Hypothalamus (tissue), 51 donors: ENCODE measurements around the gene CTSV.
"Not testable (repeated sequence)": the region's sequence is repeated elsewhere in the genome, so short reads cannot be mapped to it uniquely, and the experiment has no call there.

Source experiments
- DNase-seq, 51 donors: peaks; one replicate each; lab custom pipeline; 2025; lab: John Stamatoyannopoulos, UW

The CTSV gene

GRCh38 chr9:97045300-97045699 lies 6.4 kb upstream of the CTSV start:
- DNase-seq: no peak

DNA sequence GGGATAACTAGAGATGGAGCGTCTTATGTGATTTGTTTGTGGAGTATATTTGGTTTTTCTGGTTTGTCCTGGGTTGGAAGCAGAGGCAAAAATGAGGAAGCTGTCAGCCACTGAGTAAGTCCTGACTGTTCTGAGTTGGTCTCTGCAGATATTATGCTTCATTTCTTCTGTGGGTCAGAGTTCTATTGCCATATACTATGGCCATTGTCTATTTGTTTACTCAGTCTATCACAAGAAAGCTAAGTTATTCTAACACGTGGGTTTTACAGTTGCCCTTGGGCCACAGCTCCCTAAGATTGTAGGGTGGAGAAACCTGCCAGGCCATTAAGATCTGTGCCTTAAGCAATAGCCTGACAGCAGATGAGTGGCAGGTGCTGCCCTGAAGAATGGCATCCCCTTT lies 3.0 kb upstream of the CTSV start:
- no peak for DNase-seq

GRCh38 chr9:97039514-97039860 lies 545 bp upstream of the CTSV start:
- DNase-seq: peak in 1 of 51 donors; percentile 40

- not testable (repeated sequence) for DNase-seq
Observed at GRCh38 chr9:97023505-97023904, 15.4 kb downstream of the CTSV start.

- DNase-seq: peak in 50 of 51 donors; percentile 9 to 87 (median 64)
Observed at GRCh38 chr9:97013151-97014132, 25.5 kb downstream of the CTSV start.

- DNase-seq: peak in 4 of 51 donors; percentile 0 to 8 (median 2)
Observed at GRCh38 chr9:97012617-97013016, 26.3 kb downstream of the CTSV start.

DNA sequence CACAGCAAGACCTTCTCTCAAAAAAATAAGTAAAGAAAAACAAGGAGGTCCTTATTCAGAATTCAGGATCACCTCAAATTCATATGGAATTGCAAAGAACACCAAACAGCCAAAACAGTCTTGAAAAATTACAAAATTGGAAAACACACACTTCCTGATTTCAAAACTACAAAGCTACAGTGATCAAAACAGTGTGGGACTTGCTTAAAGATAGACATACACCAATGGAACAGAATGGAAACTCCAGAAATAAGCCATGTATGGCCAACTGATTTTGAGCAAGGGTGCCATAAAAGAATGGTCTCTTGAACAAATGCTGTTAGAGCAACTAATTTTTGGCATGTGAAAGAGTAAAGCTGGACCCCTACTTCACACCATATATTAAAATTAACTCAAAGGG lies 36.7 kb downstream of the CTSV start:
- not testable (repeated sequence) for DNase-seq

- not testable (repeated sequence) for DNase-seq
Observed at GRCh38 chr9:97001338-97001737, 37.6 kb downstream of the CTSV start.

- peak in 1 of 51 donors; percentile 1 for DNase-seq
Observed at GRCh38 chr9:97000139-97000787, 38.7 kb downstream of the CTSV start.

- not testable (repeated sequence) for DNase-seq
Observed at GRCh38 chr9:96999733-97000132, 39.2 kb downstream of the CTSV start.

DNA sequence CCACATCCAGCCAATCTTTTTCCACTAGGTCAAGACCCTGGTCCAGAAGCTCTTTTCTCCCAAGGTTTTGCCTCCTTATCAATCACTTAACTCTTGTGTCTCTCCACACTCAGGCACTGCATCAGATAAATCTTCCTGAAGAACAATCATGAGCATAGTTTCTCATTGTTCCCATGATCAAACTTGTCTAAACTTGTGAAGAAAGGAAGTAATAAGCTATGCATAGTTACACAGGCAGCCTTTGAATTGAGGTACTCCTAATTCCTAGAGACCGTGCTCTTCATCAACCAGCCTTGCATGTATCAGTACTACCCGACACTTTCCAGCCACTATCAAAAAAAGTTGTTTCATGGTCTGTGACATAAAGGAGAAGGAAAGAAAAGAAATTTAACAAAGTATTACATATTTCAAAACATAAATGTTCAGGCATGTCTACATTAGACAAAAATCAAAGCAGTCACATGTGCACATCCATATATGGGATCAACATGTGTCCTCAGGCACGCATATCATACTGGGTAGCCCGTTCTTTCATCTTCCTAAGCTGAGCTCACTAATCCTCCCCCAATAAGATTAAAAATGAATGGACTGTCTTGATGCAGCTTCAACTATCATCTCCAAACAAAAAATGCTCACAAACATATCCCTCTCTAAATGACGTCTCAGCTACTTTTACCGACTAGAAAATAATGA lies 41.8 kb downstream of the CTSV start:
- DNase-seq: not testable (repeated sequence)

GRCh38 chr9:96994531-96995016 lies 44.4 kb downstream of the CTSV start:
- not testable (repeated sequence) for DNase-seq

GRCh38 chr9:96992303-96992702 lies 46.6 kb downstream of the CTSV start:
- DNase-seq: not testable (repeated sequence)

- DNase-seq: not testable (repeated sequence)
Observed at GRCh38 chr9:96989747-96990318, 49.1 kb downstream of the CTSV start.

DNA sequence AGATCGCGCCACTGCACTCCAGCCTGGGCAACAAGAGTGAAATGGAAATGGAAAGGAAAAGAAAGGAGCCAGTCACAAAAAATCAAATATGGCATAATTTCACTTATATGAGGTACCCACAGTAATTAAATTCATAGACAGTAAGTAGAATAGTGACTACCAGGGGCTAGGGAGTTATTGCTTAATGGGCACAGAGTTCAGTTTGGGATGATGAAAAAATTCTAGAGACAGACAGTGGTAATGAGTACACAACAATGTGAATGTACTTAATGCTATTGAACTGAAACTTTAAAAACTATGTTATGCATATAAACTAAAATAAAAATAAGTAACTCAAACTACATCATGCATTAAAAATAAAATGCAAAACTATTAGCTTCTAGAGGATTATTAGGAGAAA lies 54.1 kb downstream of the CTSV start:
- not testable (repeated sequence) for DNase-seq

DNA sequence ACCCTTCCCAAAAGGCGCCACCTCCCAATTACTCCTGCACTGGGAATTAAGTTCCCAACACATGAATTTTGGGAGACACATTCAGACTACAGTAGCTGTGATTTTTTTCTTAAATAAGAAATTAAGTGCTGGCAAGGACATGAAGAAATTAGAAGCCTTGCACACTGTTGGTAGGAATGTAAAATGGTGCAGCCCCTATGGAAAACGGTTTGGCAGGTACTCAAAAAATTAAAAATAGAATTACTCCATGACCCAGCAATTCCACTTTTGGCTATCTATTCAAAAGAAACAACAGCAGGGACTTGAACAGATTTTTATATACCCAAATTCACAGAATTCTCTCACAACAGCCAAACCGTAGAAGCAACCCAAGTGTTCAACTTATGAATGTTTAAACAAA lies 54.8 kb downstream of the CTSV start:
- not testable (repeated sequence) for DNase-seq

- DNase-seq: not testable (repeated sequence)
Observed at GRCh38 chr9:96983496-96984122, 55.3 kb downstream of the CTSV start.
